ENCODE data around the gene SMIM29. TPM values are rescaled to one million over a fixed set of nuclear protein-coding genes. Genes with fewer than 3 reads are reported as not detected.

The SMIM29 gene
- 10 to 100 TPM; 23.0 to 26.0 TPM for total RNA-seq
- 62.5 TPM for polyA plus RNA-seq

GRCh38 chr6:34248727-34249468 lies at the start of gene SMIM29:
Gene SMIM29, minus strand, starts transcription at chr6:34249006. Its CDS starts 1,215 bp downstream, at chr6:34247791.
- Histone ChIP-seq H3K27ac (ENCODE audit: low read depth, low read length) (peak within 1 kb of the TSS; percentile 89), H3K36me3 (ENCODE audit: insufficient read depth, low read length) (no peaks in the 10 kb centered on the region), H3K4me3 (ENCODE audit: low read length) (peak within 1 kb of the TSS; percentile 95), H3K4me1 (ENCODE audit: insufficient read depth, low read length) (peaks cover 20% of the 10 kb centered on the region), H3K9me3 (ENCODE audit: low read length) (no peaks in the 10 kb centered on the region), H3K27me3 (ENCODE audit: insufficient read depth, low read length, poor library complexity, severe bottlenecking) (no peaks in the 10 kb centered on the region)
- peak within 1 kb of the TSS; percentile 91 to 99 (median 92) for H3K4me3 Mint-ChIP-seq
- peak within 1 kb of the TSS; percentile 95 to 99 (median 97) for H3K27ac Mint-ChIP-seq
- ChIA-PET POLR2A (interaction anchor here (0.5 to 4.5 kb wide), 7 partner anchors 12 to 177 kb away, joined by 3 to 40 read pairs (median 6); partner anchors contain the start of genes HMGA1 and RPS10), CTCF (interaction anchor here (0.6 to 4.4 kb wide), 33 partner anchors 9 to 360 kb away, joined by 3 to 50 read pairs (median 4); partner anchors contain the start of genes HMGA1, NUDT3 and RPS10)
- H3K27me3 Mint-ChIP-seq, result peaks cover 0 to 1% of the 10 kb centered on the region in 2 donors
- no peaks in the 10 kb centered on the region for H3K9me3 Mint-ChIP-seq
- H3K4me1 Mint-ChIP-seq, result peaks cover 21 to 53% (median 21%) of the 10 kb centered on the region in 3 donors
- peak; percentile 96 to 98 (median 97) for DNase-seq
- peaks cover 0 to 25% (median 2%) of the 10 kb centered on the region in 3 donors for H3K36me3 Mint-ChIP-seq

DNA sequence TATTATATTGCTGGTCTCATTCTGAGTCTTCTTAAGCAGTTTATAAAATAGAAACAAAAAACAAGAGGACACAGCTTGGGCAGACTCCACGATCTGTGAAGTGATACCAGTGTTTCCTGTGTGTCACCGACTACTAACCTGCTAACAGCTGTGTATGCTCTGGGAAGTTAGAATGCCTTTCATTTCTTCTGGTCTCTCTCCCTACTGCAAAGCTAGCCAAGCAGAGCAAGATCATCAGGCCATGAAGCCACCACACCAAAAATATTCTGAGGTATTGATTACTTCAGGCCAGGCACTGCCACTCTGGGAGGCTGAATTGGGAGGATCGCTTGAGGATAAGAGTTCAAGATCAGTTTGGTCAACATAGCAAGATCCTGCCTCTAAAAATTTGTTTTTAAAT lies 46.9 kb upstream of the SMIM29 start:
- H3K4me1 Mint-ChIP-seq, result peaks cover 11 to 16% (median 11%) of the 10 kb centered on the region in 3 donors
- H3K9me3 Mint-ChIP-seq, result no peaks in the 10 kb centered on the region
- peaks cover 4% of the 10 kb centered on the region for H3K4me1 ChIP-seq (ENCODE audit: insufficient read depth, low read length)
- no peaks in the 10 kb centered on the region for H3K27me3 ChIP-seq (ENCODE audit: insufficient read depth, low read length, poor library complexity, severe bottlenecking)
- H3K27ac Mint-ChIP-seq, result peak overlapping the region in 7 of 8 donors; percentile 7 to 90 (median 26)
- no peak overlapping the region for H3K4me3 ChIP-seq (ENCODE audit: low read length)
- no peak for DNase-seq
- peaks cover 7% of the 10 kb centered on the region for H3K36me3 ChIP-seq (ENCODE audit: insufficient read depth, low read length)
- H3K27ac ChIP-seq (ENCODE audit: low read depth, low read length), result no peak overlapping the region
- peak overlapping the region in 2 of 7 donors; percentile 1 to 45 for H3K4me3 Mint-ChIP-seq
- no peaks in the 10 kb centered on the region for H3K27me3 Mint-ChIP-seq
- peaks cover 0 to 36% (median 12%) of the 10 kb centered on the region in 3 donors for H3K36me3 Mint-ChIP-seq
- no peaks in the 10 kb centered on the region for H3K9me3 ChIP-seq (ENCODE audit: low read length)
- ChIA-PET POLR2A (no interaction called here), CTCF (no interaction called here)

DNA sequence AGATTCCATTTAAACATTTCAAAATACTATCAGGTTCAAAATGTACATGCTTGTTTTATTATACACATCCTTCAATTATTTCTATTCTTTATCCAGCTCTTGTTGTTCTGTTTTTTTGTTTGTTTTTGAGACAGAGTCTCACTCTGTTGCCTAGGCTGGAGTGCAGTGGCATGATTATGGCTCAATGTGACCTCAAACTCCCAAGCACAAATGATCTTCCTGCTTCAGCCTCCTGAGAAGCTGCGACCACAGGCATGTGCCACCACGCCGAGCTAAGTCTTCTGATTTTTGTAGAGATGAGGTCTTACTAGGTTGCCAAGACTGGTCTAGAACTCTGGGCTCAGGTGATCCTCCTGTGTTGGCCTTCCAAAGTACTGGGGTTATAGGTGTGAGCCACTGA lies 44.1 kb upstream of the SMIM29 start:
- peak overlapping the region in 1 of 8 donors; percentile 68 for H3K27ac Mint-ChIP-seq
- H3K4me1 ChIP-seq (ENCODE audit: insufficient read depth, low read length), result peaks cover 4% of the 10 kb centered on the region

GRCh38 chr6:34289137-34289536 lies 40.3 kb upstream of the SMIM29 start:
- peak overlapping the region in 2 of 8 donors; percentile 61 to 62 for H3K27ac Mint-ChIP-seq
- peaks cover 10 to 17% (median 16%) of the 10 kb centered on the region in 3 donors for H3K4me1 Mint-ChIP-seq
- H3K4me1 ChIP-seq (ENCODE audit: insufficient read depth, low read length), result no peaks in the 10 kb centered on the region
- H3K27me3 ChIP-seq (ENCODE audit: insufficient read depth, low read length, poor library complexity, severe bottlenecking), result no peaks in the 10 kb centered on the region
- POLR2A ChIA-PET, result no interaction called here
- no peak overlapping the region for H3K4me3 ChIP-seq (ENCODE audit: low read length)
- no peak for DNase-seq
- CTCF ChIA-PET, result interaction anchor here (1.8 kb wide), 1 partner anchor 12 kb away, joined by 4 read pairs; no protein-coding TSS in a partner anchor
- no peaks in the 10 kb centered on the region for H3K9me3 Mint-ChIP-seq
- H3K4me3 Mint-ChIP-seq, result no peak overlapping the region
- no peak overlapping the region for H3K27ac ChIP-seq (ENCODE audit: low read depth, low read length)
- no peaks in the 10 kb centered on the region for H3K27me3 Mint-ChIP-seq
- peaks cover 0 to 58% (median 11%) of the 10 kb centered on the region in 3 donors for H3K36me3 Mint-ChIP-seq
- peaks cover 7% of the 10 kb centered on the region for H3K36me3 ChIP-seq (ENCODE audit: insufficient read depth, low read length)
- H3K9me3 ChIP-seq (ENCODE audit: low read length), result no peaks in the 10 kb centered on the region

More for the DNA sequence above, 44.1 kb upstream of the SMIM29 start:
- Mint-ChIP-seq H3K27me3 (no peaks in the 10 kb centered on the region), H3K4me1 (peaks cover 21 to 28% (median 26%) of the 10 kb centered on the region in 3 donors), H3K9me3 (no peaks in the 10 kb centered on the region), H3K4me3 (no peak overlapping the region), H3K36me3 (peaks cover 0 to 44% (median 12%) of the 10 kb centered on the region in 3 donors)
- Histone ChIP-seq H3K27ac (ENCODE audit: low read depth, low read length) (no peak overlapping the region), H3K4me3 (ENCODE audit: low read length) (no peak overlapping the region), H3K27me3 (ENCODE audit: insufficient read depth, low read length, poor library complexity, severe bottlenecking) (no peaks in the 10 kb centered on the region), H3K9me3 (ENCODE audit: low read length) (no peaks in the 10 kb centered on the region), H3K36me3 (ENCODE audit: insufficient read depth, low read length) (peaks cover 7% of the 10 kb centered on the region)
- POLR2A ChIA-PET, result no interaction called here
- CTCF ChIA-PET, result no interaction called here
- no peak for DNase-seq

DNA sequence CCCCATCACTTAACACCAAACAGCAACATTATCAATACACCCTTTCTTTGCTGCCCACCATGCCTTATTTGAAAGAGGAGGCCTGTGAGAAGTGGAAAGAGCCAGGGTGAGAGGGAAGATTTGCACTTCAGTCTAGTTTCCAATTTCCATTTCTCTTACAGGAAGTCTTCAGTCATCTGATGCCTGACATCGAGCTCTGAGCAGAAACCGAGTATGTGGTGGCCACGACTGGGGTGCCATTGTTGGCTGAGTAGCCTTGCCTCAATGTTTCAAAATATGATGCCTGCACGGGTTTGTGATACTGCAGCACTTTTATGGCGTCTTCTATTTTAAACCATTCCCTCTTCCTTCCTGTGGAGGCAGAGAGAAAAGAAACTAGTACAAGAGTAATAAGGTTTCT lies 39.8 kb upstream of the SMIM29 start:
- ChIA-PET CTCF (no interaction called here), POLR2A (no interaction called here)

GRCh38 chr6:34285448-34286164 lies 36.8 kb upstream of the SMIM29 start:
- H3K4me3 ChIP-seq (ENCODE audit: low read length), result no peak overlapping the region
- peaks cover 10 to 17% (median 16%) of the 10 kb centered on the region in 3 donors for H3K4me1 Mint-ChIP-seq
- H3K4me1 ChIP-seq (ENCODE audit: insufficient read depth, low read length), result no peaks in the 10 kb centered on the region
- CTCF ChIA-PET, result no interaction called here
- no peaks in the 10 kb centered on the region for H3K27me3 ChIP-seq (ENCODE audit: insufficient read depth, low read length, poor library complexity, severe bottlenecking)
- H3K4me3 Mint-ChIP-seq, result no peak overlapping the region
- no peaks in the 10 kb centered on the region for H3K27me3 Mint-ChIP-seq
- H3K27ac ChIP-seq (ENCODE audit: low read depth, low read length), result no peak overlapping the region
- no peaks in the 10 kb centered on the region for H3K9me3 ChIP-seq (ENCODE audit: low read length)
- H3K27ac Mint-ChIP-seq, result no peak overlapping the region
- H3K36me3 Mint-ChIP-seq, result peaks cover 0 to 55% (median 7%) of the 10 kb centered on the region in 3 donors
- H3K36me3 ChIP-seq (ENCODE audit: insufficient read depth, low read length), result no peaks in the 10 kb centered on the region
- H3K9me3 Mint-ChIP-seq, result no peaks in the 10 kb centered on the region
- DNase-seq, result no peak
- POLR2A ChIA-PET, result no interaction called here

More for the DNA sequence above, 39.8 kb upstream of the SMIM29 start:
- no peak for DNase-seq
- Mint-ChIP-seq H3K36me3 (peaks cover 0 to 58% (median 13%) of the 10 kb centered on the region in 3 donors), H3K27ac (peak overlapping the region in 6 of 8 donors; percentile 5 to 62 (median 44)), H3K27me3 (no peaks in the 10 kb centered on the region), H3K9me3 (no peaks in the 10 kb centered on the region), H3K4me1 (peaks cover 10 to 17% (median 16%) of the 10 kb centered on the region in 3 donors), H3K4me3 (no peak overlapping the region)
- H3K9me3 ChIP-seq (ENCODE audit: low read length), result no peaks in the 10 kb centered on the region
- H3K4me3 ChIP-seq (ENCODE audit: low read length), result no peak overlapping the region
- H3K36me3 ChIP-seq (ENCODE audit: insufficient read depth, low read length), result peaks cover 7% of the 10 kb centered on the region
- H3K27me3 ChIP-seq (ENCODE audit: insufficient read depth, low read length, poor library complexity, severe bottlenecking), result no peaks in the 10 kb centered on the region
- no peaks in the 10 kb centered on the region for H3K4me1 ChIP-seq (ENCODE audit: insufficient read depth, low read length)
- H3K27ac ChIP-seq (ENCODE audit: low read depth, low read length), result no peak overlapping the region

DNA sequence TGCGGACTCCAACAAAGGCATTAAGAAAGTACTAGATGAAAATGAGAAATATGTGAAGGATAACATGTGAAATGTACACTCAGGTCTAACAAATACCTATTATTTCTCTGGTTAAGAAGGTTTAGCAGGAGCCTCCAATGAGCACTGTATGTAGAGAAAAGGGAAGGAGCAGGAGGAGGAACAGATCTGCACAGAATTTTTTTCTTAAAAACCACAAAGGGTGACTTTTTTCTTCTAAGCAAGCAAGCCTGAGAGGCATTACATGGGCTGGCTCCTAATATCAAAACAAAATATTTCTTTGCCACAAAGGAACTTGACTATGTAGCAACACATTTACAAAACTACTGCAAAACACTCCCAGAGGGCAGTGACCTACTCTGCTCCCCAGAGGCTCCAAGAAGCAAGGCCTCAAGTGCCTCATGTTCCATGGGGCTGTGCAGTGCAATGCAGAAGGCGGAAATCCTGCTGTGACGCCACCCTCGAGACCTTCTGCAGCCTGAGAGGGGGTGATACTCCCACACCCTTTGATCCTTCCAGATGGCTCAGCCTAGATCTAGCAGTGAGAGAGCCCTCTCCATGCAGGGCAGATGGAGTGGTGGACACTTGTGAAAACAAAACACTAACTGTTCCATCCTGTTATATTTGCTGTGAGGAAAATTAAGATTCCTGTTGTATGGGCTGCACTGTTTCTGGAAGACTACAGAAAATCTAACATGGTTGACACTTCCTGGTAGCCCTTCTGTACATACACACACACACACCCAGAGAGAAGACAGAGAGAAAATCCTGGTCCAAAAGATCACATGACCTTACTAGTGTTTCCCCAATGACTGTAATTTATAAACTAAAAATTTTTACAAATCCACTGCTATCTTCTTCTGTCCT lies 36.0 kb upstream of the SMIM29 start:
- Histone ChIP-seq H3K4me3 (ENCODE audit: low read length) (no peak overlapping the region), H3K36me3 (ENCODE audit: insufficient read depth, low read length) (no peaks in the 10 kb centered on the region), H3K27me3 (ENCODE audit: insufficient read depth, low read length, poor library complexity, severe bottlenecking) (no peaks in the 10 kb centered on the region), H3K4me1 (ENCODE audit: insufficient read depth, low read length) (no peaks in the 10 kb centered on the region), H3K27ac (ENCODE audit: low read depth, low read length) (peak overlapping the region; percentile 16), H3K9me3 (ENCODE audit: low read length) (no peaks in the 10 kb centered on the region)
- Mint-ChIP-seq H3K4me3 (peak overlapping the region in 1 of 7 donors; percentile 6), H3K9me3 (no peaks in the 10 kb centered on the region), H3K27ac (peak overlapping the region in 3 of 8 donors; percentile 7 to 72 (median 37)), H3K27me3 (no peaks in the 10 kb centered on the region), H3K4me1 (peaks cover 10 to 15% (median 14%) of the 10 kb centered on the region in 3 donors), H3K36me3 (peaks cover 0 to 58% (median 10%) of the 10 kb centered on the region in 3 donors)
- POLR2A ChIA-PET, result no interaction called here
- no peak for DNase-seq
- CTCF ChIA-PET, result no interaction called here
